MV-4-11 (cell line): ENCODE data around the gene MYO6.

ENCODE experiments used
- DNase-seq: peaks from one replicate; lab custom pipeline; 2025; lab: John Stamatoyannopoulos, UW

MYO6 gene

GRCh38 chr6:75827163-75827562 is 78.1 kb downstream of the MYO6 start:
- DNase-seq, result no peak

DNA sequence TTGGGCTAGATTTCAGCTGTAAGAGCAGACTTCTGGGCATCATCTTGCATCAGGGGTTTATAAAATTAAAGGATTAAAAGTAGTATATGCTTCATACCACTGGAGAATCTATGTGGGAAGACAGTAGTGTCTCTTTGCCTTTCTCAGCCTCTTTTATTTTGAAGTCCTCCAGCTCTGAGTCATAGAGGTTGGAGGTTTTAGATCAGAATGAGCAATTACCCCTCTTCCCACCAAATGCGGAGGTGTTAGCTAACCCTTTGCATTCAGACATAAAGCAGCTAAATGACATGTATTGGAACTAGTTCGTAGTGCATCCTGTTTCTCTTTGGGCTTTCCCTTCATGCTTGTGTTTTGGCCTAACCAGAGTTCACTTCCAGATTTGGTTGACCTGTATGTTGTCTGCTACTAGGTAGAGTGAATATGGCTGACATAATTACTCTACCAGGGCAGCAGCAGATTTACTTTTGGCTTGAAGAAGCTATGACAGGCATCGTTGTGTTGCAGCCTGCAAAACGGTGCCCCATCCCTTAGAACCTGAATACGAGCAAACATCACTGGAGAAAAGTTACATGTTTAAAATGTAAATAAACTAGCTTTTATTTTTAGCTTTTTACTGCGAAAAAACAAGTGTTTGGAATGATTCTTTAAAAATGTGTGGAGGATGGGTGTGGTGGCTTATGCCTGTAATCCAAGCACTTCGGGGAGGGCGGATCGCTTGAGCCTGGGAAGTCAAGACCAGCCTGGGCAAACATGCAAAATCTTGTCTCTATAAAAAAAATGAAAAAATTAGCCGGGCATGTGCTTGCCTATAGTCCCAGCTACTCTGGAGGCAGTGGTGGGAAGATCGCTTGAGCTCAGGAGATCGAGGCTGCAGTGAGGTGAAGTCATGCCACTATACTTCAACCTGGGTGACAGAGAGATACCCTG is 82.2 kb downstream of the MYO6 start:
- DNase-seq, result no peak

GRCh38 chr6:75834447-75834846 is 85.4 kb downstream of the MYO6 start:
- DNase-seq, result no peak

- no peak for DNase-seq
Measured at GRCh38 chr6:75842191-75842590, 93.2 kb downstream of the MYO6 start.

- no peak for DNase-seq
Measured at GRCh38 chr6:75842732-75843131, 93.7 kb downstream of the MYO6 start.

GRCh38 chr6:75843396-75843795 is 94.4 kb downstream of the MYO6 start:
- DNase-seq, result no peak

GRCh38 chr6:75848274-75848673 is 99.2 kb downstream of the MYO6 start:
- DNase-seq, result no peak

DNA sequence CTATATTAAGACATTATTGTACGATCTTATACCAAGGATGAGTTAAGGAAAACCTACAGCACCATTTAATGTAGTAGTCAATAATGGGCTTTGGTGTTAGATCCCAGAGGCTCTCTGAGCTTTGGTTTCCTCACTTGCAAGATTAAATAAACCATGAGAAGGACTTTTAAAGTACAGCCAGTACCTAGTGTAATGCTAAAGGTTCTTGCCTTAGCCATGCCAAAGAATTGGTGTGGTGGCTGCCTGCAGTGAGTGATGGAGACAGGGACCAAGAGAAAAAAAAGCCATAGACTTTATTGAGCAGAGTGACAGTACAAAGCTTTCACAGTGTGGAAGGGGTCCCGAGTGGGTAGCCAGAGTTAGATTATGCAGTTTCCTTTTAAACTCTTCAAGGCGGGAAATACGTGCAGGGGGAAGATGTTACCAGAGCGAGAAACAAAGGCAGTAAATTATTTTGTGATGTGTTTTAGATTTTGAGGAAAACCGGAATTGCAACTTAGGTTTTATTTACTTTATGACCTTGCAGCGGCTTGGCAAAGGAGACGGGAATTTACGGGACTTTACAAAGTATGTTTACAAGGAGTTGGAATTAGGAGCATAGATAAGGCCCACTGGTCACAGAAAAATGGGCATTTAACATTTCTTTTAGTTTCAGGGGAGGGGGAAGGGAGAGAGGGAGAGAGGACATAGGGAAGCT is 100.4 kb downstream of the MYO6 start:
- no peak for DNase-seq

DNA sequence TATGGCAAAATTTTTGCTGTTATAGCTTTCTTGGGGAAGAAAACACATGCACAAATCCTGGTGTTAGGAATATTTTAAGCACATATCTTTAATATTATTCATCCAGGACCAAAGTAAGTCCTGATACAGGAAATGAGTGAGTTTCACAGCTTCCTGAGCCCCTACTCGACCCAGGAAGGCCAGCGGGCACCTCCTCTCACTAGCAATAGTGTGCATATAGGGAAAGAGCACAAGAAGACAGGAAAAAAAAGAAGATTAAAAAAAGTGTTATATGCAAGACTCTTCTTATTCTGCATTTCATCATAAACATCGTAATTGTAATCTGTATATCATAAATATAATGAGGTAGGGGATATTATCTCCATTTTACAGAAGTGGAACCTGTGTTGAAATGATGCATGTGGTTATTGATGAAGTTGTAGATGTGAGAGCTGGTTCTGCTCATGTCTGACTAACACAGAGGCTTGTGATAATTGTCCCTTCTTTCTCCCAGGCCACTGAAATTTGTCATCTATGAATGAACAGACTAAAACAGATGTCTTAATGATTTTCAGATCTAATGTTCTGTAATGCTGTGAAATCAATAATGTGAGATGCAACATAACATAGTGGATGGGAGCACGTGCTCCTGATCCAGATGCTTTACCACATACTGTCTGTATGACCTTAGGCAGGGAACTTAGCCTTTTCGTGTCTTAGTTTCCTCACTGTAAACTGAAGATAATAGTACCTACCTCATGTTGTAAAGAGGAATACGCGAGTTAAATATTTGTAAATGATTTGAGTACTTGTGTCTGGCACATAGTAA is 101.2 kb downstream of the MYO6 start:
- DNase-seq, result no peak

GRCh38 chr6:75852721-75853120 is 103.7 kb downstream of the MYO6 start:
- DNase-seq, result no peak

DNA sequence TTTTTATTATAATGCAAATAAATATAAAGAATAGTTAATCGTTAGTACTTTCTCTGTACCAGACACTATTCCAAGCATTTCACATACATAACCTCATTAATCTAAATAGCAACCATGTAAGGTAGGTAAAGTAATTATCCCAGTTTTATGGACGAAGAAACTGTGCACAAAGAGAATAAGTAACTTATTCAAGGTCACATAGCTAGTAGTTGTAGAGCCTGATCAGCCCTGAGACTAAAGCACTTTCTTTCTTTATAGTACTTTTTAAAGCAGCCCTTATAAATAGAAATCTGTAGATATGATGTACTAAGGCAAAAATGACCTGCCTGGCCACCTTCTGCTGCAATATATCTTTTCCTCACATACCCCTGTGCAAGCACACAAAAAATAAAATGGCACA is 104.8 kb downstream of the MYO6 start:
- DNase-seq, result no peak

DNA sequence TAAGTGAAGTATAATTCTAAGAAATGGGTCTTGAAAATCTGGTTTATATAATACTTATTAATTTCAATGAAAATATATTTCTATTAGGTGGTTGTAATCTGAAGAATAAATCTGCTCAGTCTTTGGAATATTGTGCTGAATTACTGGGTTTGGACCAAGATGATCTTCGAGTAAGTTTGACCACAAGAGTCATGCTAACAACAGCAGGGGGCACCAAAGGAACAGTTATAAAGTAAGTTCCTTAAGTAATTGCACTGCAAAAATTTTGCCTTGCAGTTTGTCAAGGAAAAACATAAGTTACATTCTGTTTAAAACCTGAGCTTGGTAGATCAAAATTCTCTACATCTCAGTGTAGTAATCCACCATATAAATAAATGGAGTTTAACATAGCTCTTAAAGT is 106.0 kb downstream of the MYO6 start:
- peak; percentile 36 for DNase-seq

DNA sequence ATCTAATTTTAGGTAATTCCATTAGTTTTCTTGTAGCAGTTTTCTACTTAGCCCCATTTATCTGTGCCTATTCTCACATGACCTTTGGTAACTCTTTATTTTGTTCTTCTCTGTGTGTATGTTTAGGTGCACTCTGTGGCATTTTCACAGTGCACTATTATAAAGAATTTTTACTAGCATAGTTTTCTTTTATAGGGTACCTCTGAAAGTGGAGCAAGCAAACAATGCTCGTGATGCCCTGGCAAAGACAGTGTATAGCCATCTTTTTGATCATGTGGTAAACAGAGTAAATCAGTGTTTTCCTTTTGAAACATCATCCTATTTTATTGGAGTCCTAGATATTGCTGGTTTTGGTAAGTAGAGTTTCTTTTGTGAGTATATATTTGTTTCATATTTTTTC is 107.9 kb downstream of the MYO6 start:
- DNase-seq, result no peak

DNA sequence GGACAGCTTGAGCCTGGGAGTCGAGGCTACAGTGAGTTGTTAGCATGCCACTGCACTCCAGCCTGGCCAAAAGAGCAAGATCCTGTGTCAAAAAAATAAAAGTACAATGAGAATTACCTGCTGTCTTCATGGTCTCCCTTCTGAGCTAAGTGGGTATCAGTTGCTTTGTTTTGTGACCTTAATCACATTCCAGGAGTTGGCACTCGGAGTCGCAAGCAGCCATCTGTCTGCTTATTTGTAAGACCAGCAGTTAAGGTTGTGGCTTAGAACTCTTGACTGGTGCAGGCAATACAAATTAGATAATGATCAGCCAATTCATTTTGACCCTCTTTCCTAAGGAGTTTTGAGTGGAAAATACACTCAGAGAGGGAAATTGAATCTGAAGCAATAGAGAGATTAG is 114.0 kb downstream of the MYO6 start:
- DNase-seq, result no peak

DNA sequence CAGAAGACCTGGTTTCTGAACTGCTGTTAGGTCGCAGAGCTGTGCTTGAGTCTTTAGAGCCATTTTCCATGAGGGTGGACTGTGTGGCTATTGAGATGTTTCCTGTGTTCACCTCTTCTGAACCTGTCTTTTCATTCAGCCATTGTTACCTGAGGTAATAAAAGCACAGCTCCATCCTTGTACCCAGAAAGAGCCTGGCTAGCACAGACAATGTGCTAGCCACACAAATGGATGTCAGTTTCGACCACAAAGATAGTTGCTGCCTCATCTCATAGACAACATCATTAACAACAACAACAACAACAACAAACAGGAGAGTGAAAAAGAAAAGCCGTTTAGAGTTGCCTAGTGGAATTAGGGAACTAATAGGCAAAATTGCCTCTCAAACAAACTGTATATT is 114.7 kb downstream of the MYO6 start:
- DNase-seq, result no peak

DNA sequence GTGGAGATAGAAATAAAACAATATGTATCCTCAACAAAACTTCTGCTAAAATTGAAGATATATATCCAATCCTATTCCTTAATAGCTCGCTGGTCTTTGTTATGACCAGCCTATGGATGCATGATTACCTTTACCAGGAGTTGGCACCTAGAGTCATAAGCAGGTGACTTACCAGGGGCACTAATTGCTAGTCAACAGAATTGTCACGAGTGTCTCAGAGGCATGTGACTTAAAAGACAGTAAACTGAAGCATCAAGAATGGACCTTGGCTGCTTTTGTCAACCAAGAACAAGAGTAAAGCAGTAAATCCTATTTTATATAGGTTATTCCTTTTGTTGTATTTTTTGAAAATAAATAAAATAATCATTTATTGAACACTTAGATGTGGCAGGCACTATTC is 115.4 kb downstream of the MYO6 start:
- DNase-seq, result no peak

DNA sequence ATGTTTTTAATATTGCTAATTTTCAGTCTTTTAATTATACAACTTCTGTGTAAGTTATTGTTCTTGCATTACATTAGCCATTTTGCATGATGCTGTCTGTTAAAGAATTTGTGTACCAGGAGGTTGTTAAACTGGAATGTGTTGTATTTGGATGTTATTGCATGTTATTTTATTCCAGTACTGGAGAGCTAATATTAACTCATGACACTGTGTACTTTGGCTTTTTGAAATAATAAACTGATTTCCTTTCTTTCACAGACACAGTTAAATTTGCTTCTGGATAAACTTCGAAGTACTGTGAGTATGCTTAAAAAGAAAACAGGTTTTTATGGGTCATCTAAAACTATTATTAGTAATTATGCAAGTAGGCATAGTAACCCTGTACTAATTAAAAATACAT is 121.3 kb downstream of the MYO6 start:
- no peak for DNase-seq

GRCh38 chr6:75874224-75874623 is 125.2 kb downstream of the MYO6 start:
- DNase-seq, result no peak

DNA sequence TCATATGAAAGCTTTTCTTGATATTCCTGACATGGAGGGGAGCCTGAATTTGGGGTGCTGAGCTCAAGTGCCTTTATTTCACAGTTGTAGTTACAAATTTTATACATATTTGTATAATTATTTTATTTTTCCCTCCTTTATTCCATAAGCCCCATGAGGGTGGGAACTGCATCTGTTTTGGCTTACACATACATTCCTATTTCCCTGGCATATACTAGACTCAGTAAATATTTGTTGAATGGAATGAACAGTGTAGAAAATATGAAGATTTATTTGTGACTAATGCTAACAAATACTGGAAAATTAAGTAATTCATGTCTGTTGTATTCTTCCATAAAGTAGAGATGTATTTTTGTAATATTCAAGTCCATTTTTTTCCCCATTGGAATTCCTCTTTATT is 127.1 kb downstream of the MYO6 start:
- DNase-seq, result no peak

DNA sequence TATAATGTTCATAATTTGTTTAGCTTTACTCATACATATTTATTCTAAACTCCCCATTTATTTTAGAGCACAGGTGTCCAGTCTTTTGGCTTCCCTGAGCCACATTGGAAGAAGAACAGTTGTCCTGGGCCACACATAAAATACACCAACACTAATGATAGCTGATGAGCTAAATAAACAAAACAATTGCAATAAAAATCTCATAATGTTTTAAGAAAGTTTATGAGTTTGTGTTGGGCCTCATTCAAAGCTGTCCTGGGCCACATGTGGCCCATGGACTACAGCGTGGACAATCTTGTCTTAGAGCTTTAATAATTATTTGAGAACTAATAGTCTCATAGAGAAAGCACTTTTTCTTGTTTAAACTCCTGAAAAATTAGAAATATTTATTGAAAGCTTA is 131.3 kb downstream of the MYO6 start:
- DNase-seq, result no peak

- DNase-seq, result no peak
Measured at GRCh38 chr6:75882734-75883133, 133.7 kb downstream of the MYO6 start.

- no peak for DNase-seq
Measured at GRCh38 chr6:75884822-75885221, 135.8 kb downstream of the MYO6 start.

- no peak for DNase-seq
Measured at GRCh38 chr6:75892384-75892783, 143.3 kb downstream of the MYO6 start.
